DMS53 treated with DMSO at 0.1 percent for 48 hours (cell line): ENCODE measurements around the gene KIAA1191.
"Not testable (repeated sequence)": the region's sequence is repeated elsewhere in the genome, so short reads cannot be mapped to it uniquely, and the experiment has no call there.

ENCODE experiments used
- DNase-seq: peaks from one replicate; lab custom pipeline; 2025; ENCODE audit not compliant: unreplicated experiment; lab: John Stamatoyannopoulos, UW

KIAA1191 gene

GRCh38 chr5:176317534-176318374, 43.8 kb downstream of the KIAA1191 start:
- DNase-seq, result no peak

GRCh38 chr5:176305356-176305755, 56.2 kb downstream of the KIAA1191 start:
- not testable (repeated sequence) for DNase-seq
